Esophagus (tissue), 2 donors: Measurements from ENCODE around the gene LMX1A. TPM values are rescaled to one million over a fixed set of nuclear protein-coding genes. Genes with fewer than 3 reads are reported as not detected.

Experiments
- H3K27ac ChIP-seq, 2 donors: one replicate each; pipeline ENCODE4 v1.5.1; 2013; ENCODE audit warnings: low read depth in 2 of 2, mild to moderate bottlenecking in 2 of 2, inconsistent platforms in 1 of 2, low read length in 1 of 2, moderate library complexity in 1 of 2
- H3K27me3 ChIP-seq, 2 donors: one replicate each; pipeline ENCODE4 v1.6.1; 2013; ENCODE audit warnings: low read length in 2 of 2, control low read depth in 1 of 2, mild to moderate bottlenecking in 1 of 2; ENCODE audit not compliant: insufficient read depth in 2 of 2, control insufficient read depth in 1 of 2
- H3K36me3 ChIP-seq, 2 donors: one replicate each; pipeline ENCODE4 v1.6.1; 2013; ENCODE audit warnings: low read length in 1 of 2; ENCODE audit not compliant: control insufficient read depth in 2 of 2, insufficient read depth in 2 of 2
- H3K4me1 ChIP-seq, 2 donors: one replicate each; pipeline ENCODE4 v1.6.1; 2013; ENCODE audit warnings: low read length in 1 of 2; ENCODE audit not compliant: control insufficient read depth in 2 of 2, insufficient read depth in 2 of 2
- H3K4me3 ChIP-seq, 2 donors: one replicate each; pipeline ENCODE4 v1.5.1; 2013; ENCODE audit warnings: low read length in 2 of 2, mild to moderate bottlenecking in 2 of 2, low read depth in 1 of 2, moderate library complexity in 1 of 2
- H3K9me3 ChIP-seq, 2 donors: one replicate each; pipeline ENCODE4 v1.6.1; 2013; ENCODE audit warnings: mild to moderate bottlenecking in 2 of 2, low read depth in 1 of 2, low read length in 1 of 2, moderate library complexity in 1 of 2; ENCODE audit not compliant: control insufficient read depth in 2 of 2, insufficient read depth in 1 of 2
- whole genome bisulfite sequencing, 2 donors: extraction: QIAGEN DNeasy Blood & Tissue Kit; methylation state at CpG; one replicate each; pipeline ENCODE4 v1.1.7; 2013; 5-methylcytosine and 5-hydroxymethylcytosine counted together
- polyA plus RNA-seq, 2 donors: library from polyadenylated mRNA; stranded (reverse); fragments of 200-250 nt; gene quantifications; one replicate each; pipeline ENCODE4 v1.2.3, GENCODE V29; 2013
- donor health status: healthy with polysubstance abuse.
- donor health status: Bipolar disorder and iron deficiency.

The LMX1A gene
- polyA plus RNA-seq, 2 donors, result 0.01 to 0.10 TPM

DNA sequence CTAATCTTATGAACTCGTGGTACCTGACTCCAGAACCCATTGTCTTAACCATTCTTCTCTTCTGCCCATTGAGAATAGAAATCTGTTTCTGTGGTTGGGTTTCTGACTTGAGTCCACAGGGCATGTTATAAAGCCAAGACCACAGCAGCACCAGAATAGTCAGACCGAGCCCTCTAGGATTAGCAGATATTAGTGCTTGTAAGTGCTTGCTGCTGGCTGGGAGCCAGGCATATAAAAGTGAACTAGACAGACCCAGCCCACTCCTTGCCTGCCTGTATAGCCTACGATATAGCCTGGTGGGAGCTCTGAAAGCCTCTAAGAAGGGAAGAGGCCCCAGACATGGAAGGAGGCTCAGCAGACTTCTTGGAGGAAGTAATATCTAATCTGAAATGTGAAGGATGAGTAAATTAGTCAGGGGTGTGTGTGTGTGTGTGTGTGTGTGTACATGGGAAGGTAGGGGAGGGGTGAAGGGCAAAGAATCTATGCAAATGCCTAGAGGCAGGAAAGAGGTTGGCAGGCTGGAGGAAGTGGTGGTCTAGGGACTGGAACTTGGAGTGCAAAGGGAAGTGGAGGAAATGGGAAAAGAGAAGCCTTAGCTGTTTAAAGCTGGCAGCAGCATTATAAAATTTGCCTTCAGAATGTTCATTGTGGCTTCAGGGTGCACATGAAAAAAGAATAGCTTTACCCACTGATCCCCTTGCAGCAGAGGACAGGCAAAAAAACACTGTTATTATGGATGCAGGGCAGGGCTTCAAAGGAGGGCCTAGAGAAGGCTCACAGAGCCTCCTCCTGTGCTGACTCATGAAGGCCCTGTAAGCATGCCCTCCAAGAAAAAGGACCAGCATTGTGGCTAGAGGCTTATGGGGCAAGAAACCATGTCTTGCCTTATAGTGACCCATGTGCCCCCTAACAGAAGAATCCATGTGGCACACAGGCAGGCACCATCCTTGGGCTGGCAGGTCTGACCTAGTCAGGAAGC, 169.2 kb downstream of the LMX1A start:
- H3K4me3 ChIP-seq, result no peak overlapping the region
- no peaks in the 10 kb centered on the region for H3K36me3 ChIP-seq
- no peak overlapping the region for H3K27ac ChIP-seq
- WGBS, 2 donors, result 33 to 36% methylated on average over 3 of the region's 3 CpGs
- peaks cover 0 to 7% of the 10 kb centered on the region in 2 donors for H3K9me3 ChIP-seq
- H3K27me3 ChIP-seq, result no peaks in the 10 kb centered on the region
- no peaks in the 10 kb centered on the region for H3K4me1 ChIP-seq

DNA sequence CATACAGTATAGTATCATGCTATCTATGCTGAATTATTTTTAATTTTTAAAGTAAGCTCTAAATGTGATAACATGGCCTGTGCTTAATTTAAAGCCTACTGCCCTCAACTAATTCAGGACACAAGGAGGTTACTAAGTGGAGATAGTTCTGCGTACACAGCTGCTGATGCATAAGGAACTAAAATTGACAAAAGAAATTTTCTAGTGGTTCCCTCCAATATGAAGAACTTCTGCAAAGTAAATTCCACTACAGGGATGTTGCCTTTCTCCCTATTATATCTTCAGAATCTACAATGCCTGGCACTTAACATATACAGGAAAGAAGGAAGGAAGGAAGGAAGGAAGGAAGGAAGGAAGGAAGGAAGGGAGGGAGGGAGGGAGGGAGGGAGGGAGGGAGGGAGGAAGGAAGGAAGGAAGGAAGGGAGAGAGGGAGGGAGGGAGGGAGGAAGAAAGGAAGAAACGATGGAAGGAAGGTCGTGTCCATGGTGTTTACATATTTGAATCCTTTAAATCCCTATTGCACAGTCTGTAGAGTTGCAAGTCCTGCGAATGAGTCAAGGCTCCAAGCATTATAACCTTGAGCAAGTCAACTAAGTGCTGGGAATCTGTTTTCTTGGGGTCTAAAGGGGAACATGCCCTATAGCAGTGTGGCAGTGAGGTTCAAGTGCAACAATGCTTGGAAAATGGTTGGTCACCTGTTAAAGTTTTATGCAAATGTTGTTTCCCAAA, 171.2 kb downstream of the LMX1A start:
- no peaks in the 10 kb centered on the region for H3K4me1 ChIP-seq
- no peaks in the 10 kb centered on the region for H3K27me3 ChIP-seq
- 62 to 63% methylated on average over 4 of the region's 4 CpGs for WGBS, 2 donors
- H3K9me3 ChIP-seq, result peaks cover 0 to 7% of the 10 kb centered on the region in 2 donors
- H3K36me3 ChIP-seq, result no peaks in the 10 kb centered on the region
- no peak overlapping the region for H3K27ac ChIP-seq
- no peak overlapping the region for H3K4me3 ChIP-seq

DNA sequence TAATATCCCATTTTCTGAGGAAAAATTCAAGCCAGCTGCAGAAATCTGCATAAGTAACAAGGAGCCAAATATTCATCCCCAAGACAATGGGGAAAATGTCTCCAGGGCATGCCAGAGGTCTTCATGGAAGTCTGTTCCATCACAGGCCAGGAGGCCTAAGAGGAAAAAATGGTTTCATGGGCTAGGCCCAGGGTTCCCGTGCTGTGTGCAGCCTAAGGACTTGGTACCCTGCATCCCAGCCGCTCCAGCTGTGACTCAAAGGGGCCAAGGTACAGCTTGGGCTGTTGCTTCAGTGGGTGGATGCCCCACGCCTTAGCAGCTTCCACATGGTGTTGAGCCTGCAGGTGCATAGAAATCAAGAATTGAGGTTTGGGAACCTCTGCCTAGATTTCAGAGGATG, 173.5 kb downstream of the LMX1A start:
- no peak overlapping the region for H3K4me3 ChIP-seq
- 81 to 86% methylated on average over 3 of the region's 3 CpGs for WGBS, 2 donors
- no peaks in the 10 kb centered on the region for H3K4me1 ChIP-seq
- H3K9me3 ChIP-seq, result peaks cover 0 to 7% of the 10 kb centered on the region in 2 donors
- H3K27me3 ChIP-seq, result no peaks in the 10 kb centered on the region
- H3K36me3 ChIP-seq, result no peaks in the 10 kb centered on the region
- no peak overlapping the region for H3K27ac ChIP-seq

DNA sequence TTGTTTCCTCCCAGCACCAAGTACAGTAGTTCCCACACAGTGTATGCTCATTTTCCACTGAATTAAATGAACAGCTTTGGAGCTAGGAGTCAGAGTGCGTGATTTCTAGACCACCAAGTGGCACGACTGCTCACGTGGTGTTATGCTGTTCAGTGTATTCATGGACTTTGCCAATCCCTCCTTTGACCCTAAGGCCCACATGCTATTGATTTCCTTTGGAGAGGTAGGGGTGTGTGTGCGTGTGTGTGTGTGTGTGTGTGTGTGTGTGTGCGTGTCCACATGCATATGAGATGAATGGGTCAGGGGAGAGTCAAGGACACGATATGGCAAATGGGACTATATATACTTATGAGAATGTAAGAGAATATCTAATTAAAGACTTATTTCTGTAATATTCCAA, 177.2 kb downstream of the LMX1A start:
- peaks cover 0 to 5% of the 10 kb centered on the region in 2 donors for H3K9me3 ChIP-seq
- H3K27me3 ChIP-seq, result peaks cover 0 to 4% of the 10 kb centered on the region in 2 donors
- WGBS, 2 donors, result 73 to 79% methylated on average over 6 of the region's 6 CpGs
- H3K4me3 ChIP-seq, result no peak overlapping the region
- H3K36me3 ChIP-seq, result no peaks in the 10 kb centered on the region
- H3K27ac ChIP-seq, result no peak overlapping the region
- peaks cover 0 to 3% of the 10 kb centered on the region in 2 donors for H3K4me1 ChIP-seq

DNA sequence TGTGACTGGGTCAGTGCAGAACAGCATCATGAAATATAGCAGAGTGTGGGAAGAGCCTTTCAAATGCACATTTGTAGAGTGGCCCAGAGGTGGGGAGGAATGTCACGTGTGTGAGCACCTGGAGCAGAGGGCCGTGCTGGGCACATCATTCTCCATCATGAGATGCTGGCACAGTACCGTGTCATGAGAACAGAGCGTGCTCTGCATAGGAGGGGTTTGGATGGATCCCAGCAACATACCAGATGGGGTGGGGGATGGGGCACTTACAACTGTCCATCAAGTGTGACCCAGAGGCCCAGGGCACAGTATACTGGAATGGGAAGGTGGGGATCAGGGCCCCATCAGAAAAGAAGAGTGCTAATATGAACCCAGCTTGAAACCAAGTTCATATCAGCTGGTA, 182.0 kb downstream of the LMX1A start:
- H3K4me1 ChIP-seq, result peaks cover 0 to 3% of the 10 kb centered on the region in 2 donors
- peaks cover 0 to 4% of the 10 kb centered on the region in 2 donors for H3K27me3 ChIP-seq
- 59 to 61% methylated on average over 4 of the region's 4 CpGs for WGBS, 2 donors
- H3K9me3 ChIP-seq, result no peaks in the 10 kb centered on the region
- no peak overlapping the region for H3K4me3 ChIP-seq
- no peaks in the 10 kb centered on the region for H3K36me3 ChIP-seq
- no peak overlapping the region for H3K27ac ChIP-seq

DNA sequence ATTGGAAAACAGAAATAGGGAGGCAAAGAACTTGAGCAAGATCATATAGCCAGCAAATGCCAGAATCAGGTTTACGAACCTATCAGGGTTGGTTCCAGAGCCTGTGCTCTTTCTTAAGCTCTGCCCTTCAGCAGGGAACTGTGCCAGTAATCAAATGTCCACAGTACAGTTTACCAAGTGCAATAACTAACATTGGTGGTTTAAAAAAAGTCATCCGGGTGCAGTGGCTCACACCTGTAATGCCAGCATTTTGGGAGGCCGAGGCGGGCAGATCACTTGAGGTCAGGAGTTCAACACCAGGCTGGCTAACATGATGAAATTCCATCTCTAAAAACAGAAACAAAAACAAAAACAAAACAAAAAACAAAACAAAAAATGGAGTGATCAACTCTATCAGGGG, 182.7 kb downstream of the LMX1A start:
- Histone ChIP-seq H3K27me3 (peaks cover 0 to 4% of the 10 kb centered on the region in 2 donors), H3K4me1 (peaks cover 0 to 3% of the 10 kb centered on the region in 2 donors), H3K27ac (no peak overlapping the region), H3K9me3 (no peaks in the 10 kb centered on the region), H3K36me3 (no peaks in the 10 kb centered on the region), H3K4me3 (no peak overlapping the region)
- WGBS, 2 donors, result 49 to 71% methylated on average over 4 of the region's 4 CpGs

DNA sequence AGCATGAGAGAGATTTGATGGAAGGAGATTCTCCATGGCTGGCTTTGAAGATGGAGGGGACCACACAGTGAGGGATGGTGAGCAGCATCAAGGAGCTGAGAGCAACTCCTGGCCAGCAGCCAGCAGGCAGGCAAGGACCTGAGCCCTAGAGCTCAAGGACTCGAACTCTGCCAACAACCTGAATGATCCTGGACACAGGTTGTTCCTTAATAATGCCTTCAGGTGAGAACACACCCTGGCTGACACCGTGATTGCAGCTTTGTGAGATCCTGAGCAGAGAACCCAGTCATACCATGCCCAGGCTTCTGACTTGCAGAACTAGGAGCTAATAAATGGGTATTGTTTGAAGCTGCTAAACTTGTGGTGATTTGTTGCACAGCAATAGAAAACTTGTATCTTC, 183.1 kb downstream of the LMX1A start:
- no peak overlapping the region for H3K4me3 ChIP-seq
- no peak overlapping the region for H3K27ac ChIP-seq
- H3K4me1 ChIP-seq, result peaks cover 0 to 3% of the 10 kb centered on the region in 2 donors
- WGBS, 2 donors, result 43 to 51% methylated on average over 2 of the region's 2 CpGs
- H3K36me3 ChIP-seq, result no peaks in the 10 kb centered on the region
- peaks cover 0 to 4% of the 10 kb centered on the region in 2 donors for H3K27me3 ChIP-seq
- no peaks in the 10 kb centered on the region for H3K9me3 ChIP-seq

DNA sequence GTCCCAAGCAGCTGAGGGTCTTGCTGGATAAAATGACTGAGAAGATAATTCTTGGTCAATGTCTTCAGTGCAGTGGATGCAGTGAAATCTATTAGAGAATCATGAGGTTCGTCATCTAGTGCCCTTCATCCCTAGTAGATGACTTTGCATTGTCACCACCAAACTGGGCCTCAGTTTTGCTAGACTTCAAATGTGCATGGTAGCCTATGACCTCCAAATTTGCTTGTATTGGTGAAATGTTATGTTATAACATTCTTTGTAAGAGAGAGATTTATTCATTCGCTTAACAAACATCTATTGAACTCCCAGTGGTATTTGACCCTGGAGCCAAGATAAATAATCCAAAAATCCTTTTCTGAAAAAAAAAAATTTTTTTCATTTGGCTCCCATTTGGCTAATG, 183.8 kb downstream of the LMX1A start:
- no peaks in the 10 kb centered on the region for H3K9me3 ChIP-seq
- H3K27me3 ChIP-seq, result peaks cover 0 to 4% of the 10 kb centered on the region in 2 donors
- H3K27ac ChIP-seq, result no peak overlapping the region
- peaks cover 0 to 3% of the 10 kb centered on the region in 2 donors for H3K4me1 ChIP-seq
- no peaks in the 10 kb centered on the region for H3K36me3 ChIP-seq
- H3K4me3 ChIP-seq, result no peak overlapping the region
- 53 to 61% methylated on average over 2 of the region's 2 CpGs for WGBS, 2 donors

DNA sequence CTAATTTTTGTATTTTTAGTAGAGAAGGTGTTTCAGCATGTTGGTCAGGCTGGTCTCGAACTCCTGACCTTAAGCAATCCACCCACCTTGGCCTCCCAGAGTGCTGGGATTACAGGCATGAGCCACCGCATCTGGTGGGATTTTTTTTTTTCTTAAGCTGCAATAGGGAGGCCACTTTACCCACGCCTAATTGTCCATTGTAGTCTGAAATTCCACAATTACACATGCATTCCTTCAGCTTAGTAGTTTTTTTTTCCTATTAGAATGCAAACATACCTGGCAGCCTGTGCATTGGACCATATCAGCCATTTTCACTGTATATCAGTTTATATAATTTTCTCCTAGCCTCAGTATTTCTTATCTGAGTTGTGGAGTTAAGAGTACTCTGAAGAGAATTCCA, 186.8 kb downstream of the LMX1A start:
- Histone ChIP-seq H3K4me1 (peaks cover 0 to 3% of the 10 kb centered on the region in 2 donors), H3K27ac (no peak overlapping the region), H3K4me3 (no peak overlapping the region), H3K27me3 (peaks cover 3% of the 10 kb centered on the region in 2 donors), H3K36me3 (no peaks in the 10 kb centered on the region), H3K9me3 (no peaks in the 10 kb centered on the region)
- 81 to 83% methylated on average over 3 of the region's 3 CpGs for WGBS, 2 donors
